ENCODE measurements around the gene TEX10. TPM values are rescaled to one million over a fixed set of nuclear protein-coding genes. Genes with fewer than 3 reads are reported as not detected.

Gene TEX10
- total RNA-seq, 1 donor from 2014 or later, result 17.2 TPM

GRCh38 chr9:100352201-100352726, 478 bp downstream of the TEX10 start:
- Histone ChIP-seq H3K36me3 (no peaks in the 10 kb centered on the region), H3K27me3 (no peaks in the 10 kb centered on the region), H3K27ac (peak overlapping the region; percentile 87), H3K9me3 (no peaks in the 10 kb centered on the region), H3K4me1 (peaks cover 31% of the 10 kb centered on the region), H3K4me3 (peak overlapping the region; percentile 74 to 91)
- DNase-seq (ENCODE audit: extremely low spot score in 2 of 2), result peak in 1 of 2 donors; percentile 88
- TF ChIP-seq, protein P1, sequence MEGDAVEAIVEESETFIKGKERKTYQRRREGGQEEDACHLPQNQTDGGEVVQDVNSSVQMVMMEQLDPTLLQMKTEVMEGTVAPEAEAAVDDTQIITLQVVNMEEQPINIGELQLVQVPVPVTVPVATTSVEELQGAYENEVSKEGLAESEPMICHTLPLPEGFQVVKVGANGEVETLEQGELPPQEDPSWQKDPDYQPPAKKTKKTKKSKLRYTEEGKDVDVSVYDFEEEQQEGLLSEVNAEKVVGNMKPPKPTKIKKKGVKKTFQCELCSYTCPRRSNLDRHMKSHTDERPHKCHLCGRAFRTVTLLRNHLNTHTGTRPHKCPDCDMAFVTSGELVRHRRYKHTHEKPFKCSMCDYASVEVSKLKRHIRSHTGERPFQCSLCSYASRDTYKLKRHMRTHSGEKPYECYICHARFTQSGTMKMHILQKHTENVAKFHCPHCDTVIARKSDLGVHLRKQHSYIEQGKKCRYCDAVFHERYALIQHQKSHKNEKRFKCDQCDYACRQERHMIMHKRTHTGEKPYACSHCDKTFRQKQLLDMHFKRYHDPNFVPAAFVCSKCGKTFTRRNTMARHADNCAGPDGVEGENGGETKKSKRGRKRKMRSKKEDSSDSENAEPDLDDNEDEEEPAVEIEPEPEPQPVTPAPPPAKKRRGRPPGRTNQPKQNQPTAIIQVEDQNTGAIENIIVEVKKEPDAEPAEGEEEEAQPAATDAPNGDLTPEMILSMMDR (IDR thresholded peaks at IDR 0.05), result no peak
- no peak for TF ChIP-seq POLR2A (IDR thresholded peaks at IDR 0.05)
- intact Hi-C loops (cut with DNase I), result no loop called here

GRCh38 chr9:100351508-100351907, 1.2 kb downstream of the TEX10 start:
- Histone ChIP-seq H3K4me3 (peak overlapping the region; percentile 74 to 91), H3K36me3 (no peaks in the 10 kb centered on the region), H3K9me3 (no peaks in the 10 kb centered on the region), H3K27me3 (no peaks in the 10 kb centered on the region), H3K4me1 (peaks cover 31% of the 10 kb centered on the region), H3K27ac (peak overlapping the region; percentile 87)
- no peak for DNase-seq (ENCODE audit: extremely low spot score in 2 of 2)
- no peak for TF ChIP-seq POLR2A (IDR thresholded peaks at IDR 0.05)
- no peak for TF ChIP-seq POLR2AphosphoS5 (IDR thresholded peaks at IDR 0.05; ENCODE audit: insufficient read depth in 1 of 2, low read depth in 1 of 2)
- TF ChIP-seq, protein P1 (IDR thresholded peaks at IDR 0.05), result no peak
- intact Hi-C loops (cut with DNase I), result no loop called here

DNA sequence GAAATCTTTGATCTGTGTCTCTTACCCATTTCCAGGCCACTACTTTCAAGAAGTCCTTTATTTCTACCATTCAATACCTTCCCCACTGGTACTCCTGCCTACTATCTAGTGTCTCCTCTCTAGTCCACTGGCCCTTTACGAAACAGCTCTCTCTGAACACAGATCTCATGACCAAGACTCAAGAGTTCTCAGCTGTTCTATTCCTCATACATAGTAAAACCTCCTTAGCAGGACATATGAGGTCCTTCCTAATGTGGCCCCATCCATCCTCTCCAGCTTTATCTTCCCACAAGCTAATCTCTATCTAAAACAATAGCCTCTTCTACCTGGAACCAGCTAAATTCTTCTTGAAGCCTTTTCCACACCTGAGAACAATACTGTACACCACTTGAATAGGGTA, 2.6 kb downstream of the TEX10 start:
- Histone ChIP-seq H3K4me1 (peaks cover 31% of the 10 kb centered on the region), H3K36me3 (no peaks in the 10 kb centered on the region), H3K4me3 (no peak overlapping the region), H3K27me3 (no peaks in the 10 kb centered on the region), H3K9me3 (no peaks in the 10 kb centered on the region), H3K27ac (no peak overlapping the region)
- DNase-seq (ENCODE audit: extremely low spot score in 2 of 2), result no peak
- TF ChIP-seq, protein P1 (IDR thresholded peaks at IDR 0.05), result no peak
- no peak for TF ChIP-seq POLR2AphosphoS5 (IDR thresholded peaks at IDR 0.05; ENCODE audit: insufficient read depth in 1 of 2, low read depth in 1 of 2)
- TF ChIP-seq POLR2A (IDR thresholded peaks at IDR 0.05), result no peak
- intact Hi-C loops (cut with DNase I), result no loop called here

- intact Hi-C loops (cut with DNase I), result no loop called here
Observed at GRCh38 chr9:100346836-100347235, 5.9 kb downstream of the TEX10 start.

DNA sequence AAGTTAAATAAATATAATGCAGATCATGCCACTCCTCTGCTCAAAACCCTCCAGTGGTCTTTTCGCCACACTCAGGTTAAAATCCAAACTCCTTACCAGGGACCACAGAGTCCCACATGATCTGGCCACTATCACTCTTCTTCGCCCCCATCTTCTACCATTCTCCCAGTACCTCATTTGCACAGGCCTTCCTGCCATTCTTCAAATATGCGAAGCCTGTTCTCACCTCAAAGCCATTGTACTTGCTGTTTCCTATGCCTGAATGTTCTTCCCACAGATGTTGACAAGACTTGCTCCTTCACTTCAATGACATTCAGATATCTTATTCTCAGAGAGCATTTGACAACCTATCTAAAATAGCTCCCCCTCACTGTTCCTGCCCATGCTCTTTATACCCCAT, 10.9 kb downstream of the TEX10 start:
- intact Hi-C loops (cut with DNase I), result no loop called here
- Histone ChIP-seq H3K9me3 (no peaks in the 10 kb centered on the region), H3K36me3 (no peaks in the 10 kb centered on the region), H3K4me3 (no peak overlapping the region), H3K27me3 (no peaks in the 10 kb centered on the region), H3K4me1 (peaks cover 4% of the 10 kb centered on the region), H3K27ac (no peak overlapping the region)
- DNase-seq (ENCODE audit: extremely low spot score in 2 of 2), result no peak
- TF ChIP-seq, protein P1 (IDR thresholded peaks at IDR 0.05), result no peak
- TF ChIP-seq POLR2AphosphoS5 (IDR thresholded peaks at IDR 0.05; ENCODE audit: insufficient read depth in 1 of 2, low read depth in 1 of 2), result no peak
- no peak for TF ChIP-seq POLR2A (IDR thresholded peaks at IDR 0.05)

More at GRCh38 chr9:100346836-100347235, 5.9 kb downstream of the TEX10 start:
- Histone ChIP-seq H3K27ac (peak overlapping the region; percentile 5), H3K27me3 (no peaks in the 10 kb centered on the region), H3K36me3 (no peaks in the 10 kb centered on the region), H3K4me3 (no peak overlapping the region), H3K4me1 (peaks cover 25% of the 10 kb centered on the region), H3K9me3 (no peaks in the 10 kb centered on the region)
- DNase-seq (ENCODE audit: extremely low spot score in 2 of 2), result no peak
- no peak for TF ChIP-seq POLR2A (IDR thresholded peaks at IDR 0.05)
- TF ChIP-seq POLR2AphosphoS5 (IDR thresholded peaks at IDR 0.05; ENCODE audit: insufficient read depth in 1 of 2, low read depth in 1 of 2), result no peak
- TF ChIP-seq, protein P1 (IDR thresholded peaks at IDR 0.05), result no peak
